Astrocyte (in vitro differentiated cells and primary cell): ENCODE measurements around the gene FAM222B.

Source experiments
- CTCF ChIP-seq: IDR thresholded peaks from 2 replicates; pipeline ENCODE4 v1.5.1; 2011; ENCODE audit warnings: low read depth, mild to moderate bottlenecking, inconsistent platforms, low read length, moderate library complexity; ENCODE audit not compliant: insufficient read depth
- EZH2 ChIP-seq: IDR thresholded peaks from 2 replicates; pipeline ENCODE4 v1.6.1; 2012; ENCODE audit warnings: mild to moderate bottlenecking, low read length, inconsistent platforms; ENCODE audit not compliant: insufficient read depth

DNA sequence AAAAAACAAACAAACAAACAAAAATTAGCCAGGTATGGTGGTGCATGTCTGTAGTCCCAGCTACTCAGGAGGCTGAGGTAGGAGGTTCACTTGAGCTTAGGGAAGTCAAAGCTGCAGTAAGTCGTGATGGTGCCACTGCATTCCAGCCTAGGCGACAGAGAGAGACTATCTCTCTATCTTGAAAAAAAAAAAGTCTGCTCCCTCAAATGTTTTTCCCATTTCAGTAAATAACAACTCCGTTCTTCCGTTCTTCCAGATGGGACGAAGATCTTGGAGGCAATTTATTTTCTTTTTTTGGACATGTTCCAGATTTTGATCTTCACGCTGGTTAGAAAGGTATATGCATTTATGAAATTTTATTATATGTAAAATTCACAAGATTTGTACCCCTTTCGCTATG, 31.2 kb upstream of the FAM222B start:
- TF ChIP-seq CTCF = no peak
- no peak for TF ChIP-seq EZH2
